GM12878 (cell line): ENCODE results near the gene ESPNL. TPM values are rescaled to one million over a fixed set of nuclear protein-coding genes. Genes with fewer than 3 reads are reported as not detected.

Source experiments
- ATAC-seq: fragments of 200-7000 bp; cut with Tn5 transposase; 3 replicates; pipeline ENCODE4 v1.9.1; 2020; ENCODE audit warnings: mild to moderate bottlenecking, moderate library complexity
- BruUV-seq: library from RNA; stranded (reverse); fragments of 400-500 nt; replicated peaks from 2 replicates; lab custom pipeline; 2021; lab: Mats Ljungman, UMichigan
- CTCF ChIA-PET: fragments of 300-600 bp; sonication (Branson Sonifier 250); formaldehyde crosslinking; extraction: SDS; loops from one replicate; lab custom pipeline; 2021; ENCODE audit warnings: inconsistent platforms; lab: Yijun Ruan, JAX
- POLR2A ChIA-PET: fragments of 350-600 bp; formaldehyde crosslinking; extraction: SDS; loops from one replicate; lab custom pipeline; 2021; ENCODE audit warnings: inconsistent platforms; lab: Charles Lee
- RAD21 ChIA-PET: fragments of 300-600 bp; sonication (Branson Sonifier 250); formaldehyde crosslinking; loops from one replicate; lab custom pipeline; 2023; ENCODE audit warnings: antibody characterized with exemption; ENCODE audit not compliant: unreplicated experiment; lab: Charles Lee
- SMC1A ChIA-PET: fragments of 300-600 bp; sonication (Branson Sonifier 250); formaldehyde crosslinking; loops from one replicate; lab custom pipeline; 2023; ENCODE audit not compliant: unreplicated experiment, uncharacterized antibody; lab: Charles Lee
- DNase-seq: peaks from one replicate; pipeline ENCODE4 v3.0.0-alpha.2; 2011; ENCODE audit warnings: low read depth, low spot score
- FAIRE-seq: peaks from 3 replicates; lab custom pipeline; 2011; peaks lifted over from hg19 to GRCh38; lab: Jason Lieb, UNC
- H2AFZ ChIP-seq: 2 replicates; pipeline ENCODE4 v1.6.0; 2011; ENCODE audit warnings: low read depth, low read length, control low read depth; ENCODE audit not compliant: control insufficient read depth
- H3K27ac ChIP-seq: 2 replicates; pipeline ENCODE4 v1.5.1; 2011; ENCODE audit warnings: control low read depth; ENCODE audit not compliant: control insufficient read depth, insufficient read depth
- H3K27me3 ChIP-seq, 2 experiments: replicated peaks in 1 of 2; 2 replicates each; pipeline versions ENCODE4 v1.6.0 to v1.6.1; 2011; ENCODE audit warnings: low read length in 1 of 2; ENCODE audit not compliant: control insufficient read depth in 2 of 2, insufficient read depth in 2 of 2
- H3K36me3 ChIP-seq, 2 experiments: 2 replicates each; pipeline ENCODE4 v1.5.1; 2011; ENCODE audit warnings: low read length in 1 of 2; ENCODE audit not compliant: control insufficient read depth in 2 of 2, insufficient read depth in 2 of 2
- H3K4me1 ChIP-seq: 2 replicates; pipeline ENCODE4 v1.6.1; 2011; ENCODE audit warnings: mild to moderate bottlenecking, low read length, moderate library complexity, mixed read lengths; ENCODE audit not compliant: control insufficient read depth, insufficient read depth
- H3K4me2 ChIP-seq: 2 replicates; pipeline ENCODE4 v1.6.0; 2011; ENCODE audit warnings: control low read depth; ENCODE audit not compliant: control insufficient read depth, insufficient read depth
- H3K4me3 ChIP-seq: fragments of 200-600 bp; sonication (generic); 2 replicates; pipeline ENCODE4 v1.5.1; 2016
- H3K79me2 ChIP-seq: 2 replicates; pipeline ENCODE4 v1.6.0; 2011; ENCODE audit warnings: low read length; ENCODE audit not compliant: control insufficient read depth, insufficient read depth
- H3K9ac ChIP-seq: 2 replicates; pipeline ENCODE4 v1.8.0; 2011; ENCODE audit warnings: low read length, control low read depth, mixed read lengths; ENCODE audit not compliant: control insufficient read depth, insufficient read depth
- H3K9me3 ChIP-seq: replicated peaks from 3 replicates; pipeline ENCODE4 v1.5.1; 2011; ENCODE audit warnings: mild to moderate bottlenecking, low read length; ENCODE audit not compliant: control insufficient read depth, insufficient read depth
- H4K20me1 ChIP-seq: 2 replicates; pipeline ENCODE4 v1.6.0; 2011; ENCODE audit not compliant: control insufficient read depth, insufficient read depth
- CBX3 ChIP-seq: fragments of 200-600 bp; sonication (generic); IDR thresholded peaks from 2 replicates; pipeline ENCODE4 v1.6.1; 2016; ENCODE audit warnings: low read depth, borderline replicate concordance
- CHD2 ChIP-seq: IDR thresholded peaks from 2 replicates; pipeline ENCODE4 v1.6.1; 2011; ENCODE audit warnings: low read depth, low read length, improper control_type of control experiment, borderline replicate concordance
- CREM ChIP-seq: IDR thresholded peaks from 2 replicates; pipeline ENCODE4 v1.6.1; 2014; ENCODE audit warnings: antibody characterized with exemption, low read depth
- DPF2 ChIP-seq: fragments of 450-650 bp; IDR thresholded peaks from 2 replicates; pipeline ENCODE4 v1.6.1; 2017; ENCODE audit warnings: mild to moderate bottlenecking
- E2F8 ChIP-seq: fragments of 450-650 bp; IDR thresholded peaks from 2 replicates; pipeline ENCODE4 v1.6.1; 2018; ENCODE audit warnings: mild to moderate bottlenecking, low read depth, moderate library complexity; ENCODE audit not compliant: partially characterized antibody
- E4F1 ChIP-seq: fragments of 450-650 bp; IDR thresholded peaks from 2 replicates; pipeline ENCODE4 v1.6.1; 2018; ENCODE audit warnings: borderline replicate concordance, mild to moderate bottlenecking; ENCODE audit not compliant: partially characterized antibody
- HCFC1 ChIP-seq: fragments of 150-350 bp; IDR thresholded peaks from 2 replicates; pipeline ENCODE4 v1.6.1; 2014; ENCODE audit warnings: low read length
- KLF5 ChIP-seq: fragments of 450-650 bp; IDR thresholded peaks from 2 replicates; pipeline ENCODE4 v1.6.1; 2014; ENCODE audit warnings: mild to moderate bottlenecking; ENCODE audit not compliant: partially characterized antibody
- POLR2AphosphoS5 ChIP-seq: IDR thresholded peaks from 2 replicates; pipeline ENCODE4 v1.6.1; 2011; ENCODE audit warnings: mild to moderate bottlenecking, low read length, inconsistent platforms
- RCOR1 ChIP-seq: conservative IDR thresholded peaks from 2 replicates; pipeline ENCODE4 v1.6.1; 2012; ENCODE audit warnings: low read depth, low read length, improper control_type of control experiment
- RUNX3 ChIP-seq: IDR thresholded peaks from 2 replicates; pipeline ENCODE4 v1.6.1; 2012; ENCODE audit warnings: low read length, inconsistent platforms
- SKIL ChIP-seq: fragments of 450-650 bp; IDR thresholded peaks from 2 replicates; pipeline ENCODE4 v1.6.1; 2017; ENCODE audit warnings: mild to moderate bottlenecking, low read depth, inconsistent platforms; ENCODE audit not compliant: poor library complexity, severe bottlenecking
- SMAD1 ChIP-seq: fragments of 450-650 bp; IDR thresholded peaks from 2 replicates; pipeline ENCODE4 v1.6.1; 2018; ENCODE audit warnings: mild to moderate bottlenecking, low read depth; ENCODE audit not compliant: partially characterized antibody
- SP1 ChIP-seq: IDR thresholded peaks from one replicate; pipeline ENCODE4 v1.6.1; 2011; ENCODE audit warnings: low read depth, low read length
- USF2 ChIP-seq: IDR thresholded peaks from 2 replicates; pipeline ENCODE4 v1.6.1; 2011; ENCODE audit warnings: low read depth, low read length, improper control_type of control experiment, borderline replicate concordance
- ZNF217 ChIP-seq: fragments of 450-650 bp; IDR thresholded peaks from 2 replicates; pipeline ENCODE4 v1.6.1; 2017; ENCODE audit warnings: antibody characterized with exemption, mild to moderate bottlenecking
- WGBS: methylation state at CpG from one replicate; pipeline ENCODE4 v1.1.6; 2016; ENCODE audit warnings: low lambda C conversion rate; ENCODE audit not compliant: insufficient replicate concordance, insufficient coverage; ENCODE audit errors: missing lambda C conversion rate; 5-methylcytosine and 5-hydroxymethylcytosine counted together
- in situ Hi-C: fragments of 300-500 bp; cut with MboI; formaldehyde crosslinking; loops from 9 replicates; pipeline ENCODE4 v1.14.3; 2018; ENCODE audit warnings: mixed read lengths
- intact Hi-C: fragments of 100-400 bp; cut with micrococcal nuclease; formaldehyde crosslinking; loops from one replicate; pipeline ENCODE4 v1.14.2; 2022; ENCODE audit not compliant: unreplicated experiment
- polyA plus RNA-seq, 11 experiments: library from polyadenylated mRNA; depleted of rRNA in 4 of 11; unstranded in 6 of 11; stranded (reverse) in 5 of 11; fragments of >200 nt; fragmentation: Nextera tagmentation in 4 of 11; fragmentation: Illumina TruSeq in 1 of 11; extraction: Ambion mirVana in 4 of 11; extraction: Trizol in 1 of 11; gene quantifications; 1 replicate in 1 of 11; 2 replicates in 10 of 11; pipeline versions ENCODE4 v1.2.1 to v1.2.3, GENCODE V29; 2011 to 2016; ENCODE audit warnings: inconsistent platforms in 2 of 11, missing spikeins in 2 of 11, low read depth in 1 of 11
- total RNA-seq, 4 experiments: library from RNA; depleted of rRNA in 3 of 4; stranded (reverse); fragments of >200 nt in 3 of 4; fragmentation: Illumina TruSeq in 1 of 4; extraction: Trizol in 1 of 4; gene quantifications; 2 replicates each; pipeline versions ENCODE4 v1.2.1 to v1.2.3, GENCODE V29; 2013 to 2021

Gene ESPNL
- total and polyA plus RNA-seq, 10 of the 15 experiments (the other 5 are each of a cell fraction or from before 2014, with no cell fraction given), result 0.05 to 0.94 (median 0.36) TPM; not detected in 3

GRCh38 chr2:238092486-238093035, 7.6 kb upstream of the ESPNL start:
- ChIA-PET POLR2A (no interaction called here), CTCF (no interaction called here), SMC1A (no interaction called here), RAD21 (interaction anchor here (0.6 kb wide), 1 partner anchor 199 kb away, joined by 3 read pairs; no protein-coding TSS in a partner anchor)
- H3K4me2 ChIP-seq, result no peak overlapping the region
- H3K27ac ChIP-seq, result no peak overlapping the region
- no peaks in the 10 kb centered on the region for H4K20me1 ChIP-seq
- H3K9ac ChIP-seq, result no peak overlapping the region
- no peak for ATAC-seq
- FAIRE-seq, result no peak
- BruUV-seq, result no TSS peak
- in situ Hi-C loops (no loop called here), intact Hi-C loops (no loop called here)
- H3K9me3 ChIP-seq, result no peaks in the 10 kb centered on the region
- no peak overlapping the region for H3K4me3 ChIP-seq
- peaks cover 1 to 2% of the 10 kb centered on the region in 2 experiments; a peak in 3 of 4 replicates for H3K36me3 ChIP-seq
- H3K4me1 ChIP-seq, result no peaks in the 10 kb centered on the region
- no peak for DNase-seq
- no peaks in the 10 kb centered on the region for H3K27me3 ChIP-seq
- H3K79me2 ChIP-seq, result no peaks in the 10 kb centered on the region
- no peak overlapping the region for H2AFZ ChIP-seq
- WGBS, result 98% methylated on average over 12 of the region's 12 CpGs
- no peak for TF ChIP-seq SP1
- no peak for TF ChIP-seq RUNX3
- TF ChIP-seq RCOR1, result no peak
- no peak for TF ChIP-seq E2F8
- no peak for TF ChIP-seq HCFC1
- TF ChIP-seq CBX3, result no peak
- no peak for TF ChIP-seq E4F1
- no peak for TF ChIP-seq USF2
- TF ChIP-seq CHD2, result no peak
- no peak for TF ChIP-seq SMAD1
- TF ChIP-seq POLR2AphosphoS5, result no peak
- no peak for TF ChIP-seq KLF5
- no peak for TF ChIP-seq DPF2
- TF ChIP-seq ZNF217, result no peak
- no peak for TF ChIP-seq CREM
- TF ChIP-seq SKIL, result no peak
